Neural cell (in vitro differentiated cells): ENCODE measurements around the gene AFAP1. TPM values are rescaled to one million over a fixed set of nuclear protein-coding genes. Genes with fewer than 3 reads are reported as not detected.
A peak's percentile ranks its signal among the peaks of the same experiment; 100 is the strongest.

Source experiments
- H2AFZ ChIP-seq: fragments of 200-600, 300-800 bp; sonication (generic), shearing (Covaris generic); 2 replicates; pipeline ENCODE4 v1.6.0; 2014; ENCODE audit warnings: low read depth, mild to moderate bottlenecking, antibody characterized with exemption, low read length, moderate library complexity
- H3F3A ChIP-seq: fragments of 200-600 bp; shearing (Covaris generic); 2 replicates; pipeline ENCODE4 v1.6.1; 2016; ENCODE audit warnings: mild to moderate bottlenecking, moderate library complexity, mixed read lengths, antibody characterized with exemption, low read length; ENCODE audit not compliant: insufficient read depth, poor library complexity, severe bottlenecking
- H3K27ac ChIP-seq: fragments of 200-600, 300-800 bp; sonication (generic), shearing (Covaris generic); 2 replicates; pipeline ENCODE4 v1.5.1; 2014; ENCODE audit warnings: mild to moderate bottlenecking, low read length, moderate library complexity
- H3K27me3 ChIP-seq: fragments of 300-800, 200-600 bp; sonication (generic), shearing (Covaris generic); 2 replicates; pipeline ENCODE4 v1.6.0; 2014; ENCODE audit warnings: mild to moderate bottlenecking, low read depth, low read length, moderate library complexity; ENCODE audit not compliant: insufficient read depth
- H3K36me3 ChIP-seq: fragments of 300-800, 200-600 bp; sonication (generic), shearing (Covaris generic); 2 replicates; pipeline ENCODE4 v1.5.1; 2014; ENCODE audit warnings: mild to moderate bottlenecking, antibody characterized with exemption, low read length, moderate library complexity; ENCODE audit not compliant: insufficient read depth
- H3K4me2 ChIP-seq: fragments of 300-800, 200-600 bp; sonication (generic), shearing (Covaris generic); 2 replicates; pipeline ENCODE4 v1.6.0; 2014; ENCODE audit warnings: mild to moderate bottlenecking, low read length
- H3K4me3 ChIP-seq: fragments of 300-800, 200-600 bp; sonication (generic), shearing (Covaris generic); 2 replicates; pipeline ENCODE4 v1.5.1; 2014; ENCODE audit warnings: mild to moderate bottlenecking, low read length, moderate library complexity
- H3K79me2 ChIP-seq: fragments of 200-600 bp; shearing (Covaris generic); replicated peaks from 2 replicates; pipeline ENCODE4 v1.6.0; 2014; ENCODE audit warnings: mild to moderate bottlenecking, low read length, moderate library complexity; ENCODE audit not compliant: insufficient read depth
- H3K9ac ChIP-seq: fragments of 300-800, 200-600 bp; sonication (generic), shearing (Covaris generic); 2 replicates; pipeline ENCODE4 v1.6.1; 2016; ENCODE audit warnings: mild to moderate bottlenecking, low read length, mixed read lengths
- H3K9me2 ChIP-seq: fragments of 200-600 bp; shearing (Covaris generic); 2 replicates; pipeline ENCODE4 v1.6.1; 2016; ENCODE audit warnings: mild to moderate bottlenecking, low read length, mixed read lengths; ENCODE audit not compliant: insufficient read depth
- H3K9me3 ChIP-seq: fragments of 200-600, 300-800 bp; sonication (generic), shearing (Covaris generic); 2 replicates; pipeline ENCODE4 v1.6.1; 2016; ENCODE audit warnings: mild to moderate bottlenecking, mixed run types, low read length, moderate library complexity, mixed read lengths
- H4K20me1 ChIP-seq: fragments of 200-600 bp; shearing (Covaris generic); 2 replicates; pipeline ENCODE4 v1.6.1; 2016; ENCODE audit warnings: mild to moderate bottlenecking, mixed run types; ENCODE audit not compliant: insufficient read depth
- CTCF ChIP-seq: fragments of 450-650 bp; IDR thresholded peaks from 2 replicates; pipeline ENCODE4 v1.5.1; 2014; ENCODE audit warnings: antibody characterized with exemption, mild to moderate bottlenecking, moderate library complexity; ENCODE audit not compliant: poor library complexity, severe bottlenecking
- EP300 ChIP-seq: fragments of 450-650 bp; conservative IDR thresholded peaks from 2 replicates; pipeline ENCODE4 v1.6.1; 2014; ENCODE audit warnings: antibody characterized with exemption, mild to moderate bottlenecking, moderate library complexity; ENCODE audit not compliant: poor library complexity, severe bottlenecking
- EZH2 ChIP-seq: fragments of 200-600, 300-800 bp; shearing (Covaris generic), sonication (generic); IDR thresholded peaks from 2 replicates; pipeline ENCODE4 v1.6.1; 2014; ENCODE audit warnings: antibody characterized with exemption, low read length, borderline replicate concordance, mild to moderate bottlenecking; ENCODE audit not compliant: insufficient read depth, poor library complexity, severe bottlenecking
- MXI1 ChIP-seq: fragments of 450-650 bp; conservative IDR thresholded peaks from 2 replicates; pipeline ENCODE4 v1.6.1; 2014; ENCODE audit warnings: antibody characterized with exemption, mild to moderate bottlenecking; ENCODE audit not compliant: poor library complexity, severe bottlenecking
- POLR2AphosphoS5 ChIP-seq: IDR thresholded peaks from 2 replicates; pipeline ENCODE4 v1.6.1; 2012
- RAD21 ChIP-seq: fragments of 450-650 bp; conservative IDR thresholded peaks from 2 replicates; pipeline ENCODE4 v1.6.1; 2014; ENCODE audit warnings: antibody characterized with exemption, mild to moderate bottlenecking, moderate library complexity
- REST ChIP-seq: IDR thresholded peaks from 2 replicates; pipeline ENCODE4 v1.6.1; 2012; ENCODE audit warnings: borderline replicate concordance
- SMC3 ChIP-seq: fragments of 450-650 bp; conservative IDR thresholded peaks from 2 replicates; pipeline ENCODE4 v1.6.1; 2014; ENCODE audit warnings: antibody characterized with exemption, mild to moderate bottlenecking, moderate library complexity; ENCODE audit not compliant: poor library complexity
- TAF1 ChIP-seq: IDR thresholded peaks from 2 replicates; pipeline ENCODE4 v1.6.1; 2012; ENCODE audit warnings: low read depth
- polyA plus RNA-seq: library from polyadenylated mRNA; depleted of rRNA; stranded (reverse); fragments of >200 nt; gene quantifications from 2 replicates; pipeline ENCODE4 v1.2.3, GENCODE V29; 2014

AFAP1 gene
- polyA plus RNA-seq, 1 donor from 2014 or later, result 38.9 TPM

- Histone ChIP-seq H3F3A (no peaks in the 10 kb centered on the region), H3K27ac (no peak overlapping the region)
These were observed 118.2 kb downstream of the AFAP1 start for GRCh38 chr4:7821245-7822136.

GRCh38 chr4:7820031-7820818, 119.4 kb downstream of the AFAP1 start:
- Histone ChIP-seq H3K27me3 (no peaks in the 10 kb centered on the region), H2AFZ (no peak overlapping the region), H4K20me1 (no peaks in the 10 kb centered on the region), H3K36me3 (peaks cover 4% of the 10 kb centered on the region), H3K9me3 (no peaks in the 10 kb centered on the region), H3K4me3 (no peak overlapping the region), H3K4me2 (no peak overlapping the region), H3F3A (no peaks in the 10 kb centered on the region), H3K9ac (no peak overlapping the region), H3K79me2 (no peaks in the 10 kb centered on the region), H3K27ac (no peak overlapping the region), H3K9me2 (no peaks in the 10 kb centered on the region)
- TF ChIP-seq RAD21 (no peak), POLR2AphosphoS5 (no peak), EZH2 (no peak), SMC3 (no peak), CTCF (no peak), EP300 (no peak), TAF1 (no peak), REST (no peak), MXI1 (no peak)

More at GRCh38 chr4:7821245-7822136, 118.2 kb downstream of the AFAP1 start:
- Histone ChIP-seq H3K79me2 (no peaks in the 10 kb centered on the region), H4K20me1 (no peaks in the 10 kb centered on the region), H3K4me2 (no peak overlapping the region), H2AFZ (no peak overlapping the region), H3K27me3 (no peaks in the 10 kb centered on the region), H3K9ac (no peak overlapping the region), H3K9me3 (no peaks in the 10 kb centered on the region), H3K9me2 (no peaks in the 10 kb centered on the region), H3K36me3 (peaks cover 5% of the 10 kb centered on the region), H3K4me3 (no peak overlapping the region)
- peak; percentile 91 for TF ChIP-seq POLR2AphosphoS5
- no peak for TF ChIP-seq CTCF
- TF ChIP-seq EZH2, result no peak
- TF ChIP-seq TAF1, result no peak
- no peak for TF ChIP-seq RAD21
- TF ChIP-seq SMC3, result no peak
